CD4-positive, alpha-beta T cell (primary cell): ENCODE data around the gene SUCO. TPM values are rescaled to one million over a fixed set of nuclear protein-coding genes. Genes with fewer than 3 reads are reported as not detected.

ENCODE experiments used
- ATAC-seq: fragments of 200-7000 bp; cut with Tn5 transposase; one replicate; pipeline ENCODE4 v1.10.0; 2022; ENCODE audit warnings: mild to moderate bottlenecking; ENCODE audit not compliant: poor library complexity
- CTCF ChIA-PET: fragments of 350-600 bp; sonication (Branson Sonifier 250); formaldehyde crosslinking; loops from one replicate; lab custom pipeline; 2021; ENCODE audit warnings: antibody characterized with exemption, inconsistent platforms; lab: Charles Lee
- POLR2A ChIA-PET: fragments of 350-600 bp; sonication (Branson Sonifier 250); formaldehyde crosslinking; loops from one replicate; lab custom pipeline; 2021; ENCODE audit warnings: antibody characterized with exemption, inconsistent platforms; lab: Charles Lee
- DNase-seq, 14 experiments: peaks; one replicate each; pipeline ENCODE4 v3.0.0-alpha.2; 2013 to 2020; ENCODE audit warnings: mixed read lengths in 2 of 14
- H3K27ac ChIP-seq, 2 donors: one replicate each; pipeline versions ENCODE4 v1.5.1 to v1.7.0; 2013; ENCODE audit warnings: low read length in 2 of 2, low read depth in 1 of 2, mild to moderate bottlenecking in 1 of 2
- H3K27me3 ChIP-seq, 2 experiments: 1 replicate in 1 of 2; 2 replicates in 1 of 2; pipeline versions ENCODE4 v1.6.1 to v1.7.0; 2013; ENCODE audit warnings: low read length in 2 of 2, control low read depth in 1 of 2, mild to moderate bottlenecking in 1 of 2, moderate library complexity in 1 of 2; ENCODE audit not compliant: insufficient read depth in 2 of 2, control insufficient read depth in 1 of 2
- H3K36me3 ChIP-seq: one replicate; pipeline ENCODE4 v1.6.1; 2013; ENCODE audit warnings: low read length, control low read depth; ENCODE audit not compliant: insufficient read depth
- H3K4me1 ChIP-seq: one replicate; pipeline ENCODE4 v1.6.1; 2013; ENCODE audit warnings: low read length, control low read depth; ENCODE audit not compliant: insufficient read depth
- H3K4me3 ChIP-seq: one replicate; pipeline ENCODE4 v1.5.1; 2013; ENCODE audit warnings: mild to moderate bottlenecking, low read length, moderate library complexity
- H3K9me3 ChIP-seq, 2 experiments: 1 replicate in 1 of 2; 2 replicates in 1 of 2; pipeline versions ENCODE4 v1.6.1 to v1.7.0; 2013; ENCODE audit warnings: low read length in 2 of 2, mild to moderate bottlenecking in 2 of 2, control low read depth in 1 of 2, moderate library complexity in 1 of 2; ENCODE audit not compliant: control insufficient read depth in 1 of 2, insufficient read depth in 1 of 2
- H3K27ac Mint-ChIP-seq: one replicate; pipeline ENCODE4 v1.8.0; 2020; ENCODE audit warnings: mixed read lengths
- H3K27me3 Mint-ChIP-seq: one replicate; pipeline ENCODE4 v1.8.0; 2021; ENCODE audit warnings: mixed read lengths
- H3K36me3 Mint-ChIP-seq: one replicate; pipeline ENCODE4 v1.8.0; 2021; ENCODE audit warnings: low read depth, mixed read lengths
- H3K4me1 Mint-ChIP-seq: one replicate; pipeline ENCODE4 v1.8.0; 2021; ENCODE audit warnings: low read depth, mixed read lengths
- H3K4me3 Mint-ChIP-seq: one replicate; pipeline ENCODE4 v1.8.0; 2020; ENCODE audit warnings: mild to moderate bottlenecking, mixed read lengths
- H3K9me3 Mint-ChIP-seq: one replicate; pipeline ENCODE4 v1.8.0; 2020; ENCODE audit warnings: mixed read lengths
- CTCF ChIP-seq: fragments of 200-600 bp; IDR thresholded peaks from one replicate; pipeline ENCODE4 v1.8.0; 2022; ENCODE audit warnings: antibody characterized with exemption, mild to moderate bottlenecking
- intact Hi-C, 2 experiments: fragments of 100-400 bp; cut with DNase I in 1 of 2; cut with micrococcal nuclease in 1 of 2; formaldehyde crosslinking; loops; one replicate each; pipeline versions ENCODE4 v1.15.1 to v1.9.0; 2023 to 2025; cut with DNase I, micrococcal nuclease
- total RNA-seq, 174 experiments: library from RNA in 2 of 174; stranded (reverse) in 2 of 174; gene quantifications; one replicate each; pipeline ENCODE4 v1.2.3 and lab custom pipeline; 2021 to 2026

SUCO gene
- total RNA-seq, 2 experiments from 2014 or later: 93.1 to 104 TPM

DNA sequence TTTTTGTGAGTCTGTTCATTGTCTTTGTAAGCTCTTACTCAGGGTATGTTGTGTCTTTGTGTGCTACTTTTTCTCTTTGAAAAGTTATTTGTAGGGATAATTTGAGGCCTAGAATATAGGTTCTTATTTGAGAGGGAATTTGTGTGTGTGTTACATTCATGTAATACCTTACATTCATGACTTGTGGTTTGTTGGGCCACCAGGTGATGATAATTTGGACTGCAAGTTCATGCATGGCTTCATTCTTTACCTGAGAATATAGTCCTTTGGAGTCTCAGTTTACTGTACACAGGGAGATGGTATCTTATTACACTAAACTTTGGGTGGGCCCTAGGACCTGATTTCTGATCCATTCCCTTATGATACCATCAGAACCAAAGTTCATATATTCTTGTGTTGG, 74.2 kb downstream of the SUCO start:
- ATAC-seq (no peak), DNase-seq (no peak)
- Histone ChIP-seq H3K27ac (no peak overlapping the region), H3K4me1 (no peaks in the 10 kb centered on the region), H3K4me3 (no peak overlapping the region), H3K27me3 (no peaks in the 10 kb centered on the region), H3K36me3 (peaks cover 40% of the 10 kb centered on the region), H3K9me3 (no peaks in the 10 kb centered on the region)
- no peaks in the 10 kb centered on the region for H3K27me3 Mint-ChIP-seq
- H3K4me3 Mint-ChIP-seq: no peak overlapping the region
- intact Hi-C loops: loop anchor here in 1 of 2 experiments (5.0 to 10.0 kb wide), 2 partner anchors 45 to 1238 kb away; no protein-coding TSS in a partner anchor
- POLR2A ChIA-PET: no interaction called here
- H3K36me3 Mint-ChIP-seq: peaks cover 65% of the 10 kb centered on the region
- no peak overlapping the region for H3K27ac Mint-ChIP-seq
- CTCF ChIA-PET: interaction anchor here (1.3 kb wide), 1 partner anchor 112 kb away, joined by 5 read pairs; no protein-coding TSS in a partner anchor
- H3K9me3 Mint-ChIP-seq: no peaks in the 10 kb centered on the region
- TF ChIP-seq CTCF: no peak
- peaks cover 6% of the 10 kb centered on the region for H3K4me1 Mint-ChIP-seq

GRCh38 chr1:172608098-172608601, 75.2 kb downstream of the SUCO start:
- no peak overlapping the region for H3K27ac ChIP-seq
- Mint-ChIP-seq H3K9me3 (no peaks in the 10 kb centered on the region), H3K36me3 (peaks cover 61% of the 10 kb centered on the region), H3K27me3 (no peaks in the 10 kb centered on the region), H3K4me3 (no peak overlapping the region), H3K27ac (no peak overlapping the region), H3K4me1 (peaks cover 6% of the 10 kb centered on the region)
- no peaks in the 10 kb centered on the region for H3K4me1 ChIP-seq
- POLR2A ChIA-PET: interaction anchor here (0.9 kb wide), 1 partner anchor 18 kb away, joined by 3 read pairs; no protein-coding TSS in a partner anchor
- CTCF ChIA-PET: interaction anchor here (0.7 to 3.7 kb wide), 4 partner anchors 103 to 1038 kb away, joined by 3 to 49 read pairs (median 4); no protein-coding TSS in a partner anchor
- H3K27me3 ChIP-seq: no peaks in the 10 kb centered on the region
- no peak overlapping the region for H3K4me3 ChIP-seq
- no peak for DNase-seq
- TF ChIP-seq CTCF: no peak
- no peaks in the 10 kb centered on the region for H3K9me3 ChIP-seq
- peaks cover 34% of the 10 kb centered on the region for H3K36me3 ChIP-seq
- intact Hi-C loops: loop anchor here in 1 of 2 experiments (5.0 to 10.0 kb wide), 2 partner anchors 44 to 1237 kb away; no protein-coding TSS in a partner anchor
- ATAC-seq: no peak

- Mint-ChIP-seq H3K27ac (no peak overlapping the region), H3K36me3 (peaks cover 53% of the 10 kb centered on the region), H3K4me3 (no peak overlapping the region), H3K27me3 (no peaks in the 10 kb centered on the region), H3K4me1 (peaks cover 6% of the 10 kb centered on the region), H3K9me3 (no peaks in the 10 kb centered on the region)
- ATAC-seq: peak; percentile 84
- Histone ChIP-seq H3K9me3 (no peaks in the 10 kb centered on the region), H3K4me1 (no peaks in the 10 kb centered on the region), H3K27ac (no peak overlapping the region), H3K27me3 (no peaks in the 10 kb centered on the region), H3K36me3 (peaks cover 21% of the 10 kb centered on the region), H3K4me3 (no peak overlapping the region)
- DNase-seq: peak in 3 of 14 experiments; percentile 56 to 63 (median 58)
- CTCF ChIA-PET: interaction anchor here (0.6 to 3.7 kb wide), 15 partner anchors 18 to 118 kb away, joined by 3 to 49 read pairs (median 3); partner anchors contain the start of gene FASLG
- intact Hi-C loops: loop anchor here (1.0 to 10.0 kb wide), 4 partner anchors 43 to 1235 kb away; no protein-coding TSS in a partner anchor
- POLR2A ChIA-PET: interaction anchor here (0.7 to 1.7 kb wide), 3 partner anchors 18 to 110 kb away, joined by 3 to 8 read pairs (median 5); no protein-coding TSS in a partner anchor
- peak; percentile 84 for TF ChIP-seq CTCF
These were observed 76.6 kb downstream of the SUCO start for GRCh38 chr1:172609528-172609927.
